ENCODE data around the gene C7. TPM values are rescaled to one million over a fixed set of nuclear protein-coding genes. Genes with fewer than 3 reads are reported as not detected.

Gene C7
- total and polyA plus RNA-seq, 2 of the 8 experiments (the other 6 are each of a cell fraction or from before 2014, with no cell fraction given), result 0.08 TPM; not detected in 1

- TF ChIP-seq CHD7 (IDR thresholded peaks at IDR 0.05; ENCODE audit: insufficient replicate concordance, low read length), result no peak
- no peak for TF ChIP-seq CREB1 (IDR thresholded peaks at IDR 0.05)
- no peak for TF ChIP-seq SP1 (IDR thresholded peaks at IDR 0.05; ENCODE audit: low read depth, low read length)
- TF ChIP-seq RXRA (IDR thresholded peaks at IDR 0.05; ENCODE audit: insufficient read depth, low read depth, low read length), result no peak
These were observed 5.5 kb downstream of the C7 start (continued) for GRCh38 chr5:40914835-40915234.
